Epithelial cell of esophagus (primary cell): ENCODE data around the gene NRDE2.

Experiments used
- DNase-seq: peaks from one replicate; pipeline ENCODE4 v3.0.0; 2010; ENCODE audit warnings: low read depth
- H3K4me3 ChIP-seq: 2 replicates; pipeline ENCODE4 v1.5.1; 2011; ENCODE audit warnings: mild to moderate bottlenecking, low read length, control low read depth
- CTCF ChIP-seq: IDR thresholded peaks from 2 replicates; pipeline ENCODE4 v1.5.1; 2011; ENCODE audit warnings: low read depth, mild to moderate bottlenecking, low read length, control low read depth, inconsistent platforms; ENCODE audit not compliant: insufficient read depth; ENCODE audit errors: missing control alignments

NRDE2 gene

DNA sequence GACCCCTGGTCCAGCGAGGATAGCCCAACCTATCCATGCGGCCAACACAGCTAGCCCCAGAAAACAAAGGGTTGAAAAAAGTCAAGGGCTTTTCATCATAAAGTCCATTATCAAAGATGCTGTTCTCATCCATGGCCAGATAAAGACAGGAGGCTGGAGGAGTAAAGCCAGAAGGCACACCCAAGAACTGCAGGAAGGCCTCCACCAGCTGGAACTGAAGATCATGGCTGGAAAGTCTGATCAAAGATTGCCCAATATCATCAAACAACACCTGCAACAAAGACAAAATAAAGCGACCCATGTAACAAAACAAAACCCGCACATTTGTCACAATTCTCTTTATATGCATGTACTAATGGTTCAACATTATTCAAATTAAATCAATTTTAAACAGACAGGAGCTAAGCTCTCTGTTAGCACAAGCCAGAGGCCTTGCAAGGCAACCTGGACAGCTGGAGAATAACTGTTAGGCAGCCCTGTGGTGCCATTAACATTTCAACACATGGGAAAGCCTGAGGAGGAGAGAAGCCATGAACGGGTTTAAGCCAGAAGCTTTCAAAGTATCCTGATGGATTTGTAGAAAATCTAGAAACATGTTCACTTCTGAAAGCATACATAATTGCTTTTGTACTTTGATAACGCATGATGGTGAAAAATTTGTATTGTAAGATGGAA lies 41.3 kb downstream of the NRDE2 start:
- no peak overlapping the region for H3K4me3 ChIP-seq
- no peak for DNase-seq
- no peak for TF ChIP-seq CTCF

- no peak for DNase-seq
- no peak for TF ChIP-seq CTCF
- no peak overlapping the region for H3K4me3 ChIP-seq
These were observed 42.9 kb downstream of the NRDE2 start for GRCh38 chr14:90288651-90289355.

DNA sequence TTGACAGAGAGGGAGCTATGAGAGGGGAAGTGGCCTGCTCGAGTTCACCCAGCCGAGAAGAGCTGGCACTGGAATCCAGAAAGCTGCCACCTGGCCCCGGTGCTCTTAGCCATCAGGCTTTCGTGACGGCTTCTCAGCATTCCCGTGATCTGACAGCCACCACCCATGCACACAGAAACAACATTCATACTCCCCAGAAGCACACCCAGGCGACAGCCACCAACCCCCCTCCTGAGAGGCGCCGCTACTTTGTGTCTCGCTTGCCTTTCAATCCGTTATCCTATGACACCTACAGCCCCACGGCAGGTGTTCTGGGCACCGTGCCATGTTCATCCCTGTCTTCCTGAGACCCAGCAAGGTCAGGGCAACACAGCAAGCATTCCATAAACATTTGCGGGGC lies 44.0 kb downstream of the NRDE2 start:
- no peak for TF ChIP-seq CTCF
- DNase-seq, result no peak
- no peak overlapping the region for H3K4me3 ChIP-seq

DNA sequence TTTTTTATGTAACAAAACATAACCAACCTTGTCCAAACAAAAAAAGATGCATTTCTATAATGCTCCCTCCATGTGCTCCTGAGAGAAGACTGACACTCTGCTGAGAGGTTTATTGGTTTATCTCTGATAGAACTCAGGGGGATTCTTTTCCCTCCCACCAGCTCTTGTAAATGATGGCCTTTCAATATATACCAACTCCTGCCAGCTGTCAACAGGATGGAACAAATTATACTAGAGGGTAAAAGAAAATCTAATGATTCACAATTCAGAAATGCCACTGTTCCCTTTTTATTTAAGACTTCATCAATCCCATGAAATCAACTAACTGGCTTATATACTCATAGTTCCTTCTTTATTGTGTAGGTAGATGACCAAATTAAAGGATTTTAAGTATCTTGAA lies 50.0 kb downstream of the NRDE2 start:
- H3K4me3 ChIP-seq, result no peak overlapping the region
- TF ChIP-seq CTCF, result no peak
- no peak for DNase-seq

DNA sequence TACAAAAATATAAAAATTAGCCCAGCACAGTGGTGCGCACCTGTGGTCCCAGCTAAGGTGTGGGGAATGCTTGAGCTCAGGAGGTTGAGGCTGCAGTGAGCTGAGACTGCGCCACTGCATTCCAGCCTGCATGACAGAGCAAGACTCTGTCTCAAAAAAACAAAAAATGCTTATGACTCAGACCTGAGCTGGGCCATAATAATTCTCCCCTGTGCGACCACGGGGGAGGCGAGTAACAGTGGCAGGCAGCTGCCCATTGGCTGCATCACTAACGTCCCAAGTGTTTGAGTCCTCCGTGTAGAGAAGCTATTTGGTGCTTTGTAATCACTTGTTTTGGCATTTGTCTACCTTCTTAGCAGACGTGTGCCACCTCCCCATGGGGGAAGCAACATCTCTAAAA lies 50.5 kb downstream of the NRDE2 start:
- H3K4me3 ChIP-seq, result no peak overlapping the region
- DNase-seq, result peak; percentile 81
- TF ChIP-seq CTCF, result no peak

DNA sequence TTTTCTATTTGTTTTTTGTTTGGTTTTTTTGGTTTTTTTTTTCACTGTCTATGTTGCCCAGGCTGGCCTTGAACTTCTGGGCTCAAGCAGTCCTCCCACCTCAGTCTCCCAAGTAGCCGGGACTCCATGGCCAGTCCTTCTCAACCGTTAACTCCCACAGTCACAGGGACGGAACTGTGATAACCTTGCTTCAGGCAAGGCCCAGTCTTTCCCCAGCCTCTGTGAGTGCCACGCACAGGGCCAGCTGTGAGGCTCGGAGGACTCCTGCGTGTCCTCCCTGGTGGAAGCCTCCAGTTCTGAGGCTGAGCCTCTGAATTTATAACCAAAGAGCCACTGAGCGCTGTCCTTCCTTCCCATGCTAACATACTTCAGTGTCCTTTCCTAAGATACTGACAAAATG lies 51.6 kb downstream of the NRDE2 start:
- TF ChIP-seq CTCF, result no peak
- no peak overlapping the region for H3K4me3 ChIP-seq
- no peak for DNase-seq
